ENCODE results near the gene SKI.

- TF ChIP-seq SUZ12 (IDR thresholded peaks at IDR 0.05) (no peak), HDGF (IDR thresholded peaks at IDR 0.05; ENCODE audit: borderline replicate concordance) (no peak)
Measured at GRCh38 chr1:2343023-2343935, 115.2 kb downstream of the SKI start.
